Stimulated activated CD8-positive, alpha-beta memory T cell treated with anti-CD3 and anti-CD28 coated beads, Interleukin-7, amount 100 ng/mL, for 48 hours (primary cell): ENCODE data around the gene MYLK2.
A peak's percentile ranks its signal among the peaks of the same experiment; 100 is the strongest.

Experiments used
- DNase-seq, 2 donors: peaks; one replicate each; pipeline ENCODE4 v3.0.0-alpha.2; 2020; ENCODE audit warnings: low read depth in 1 of 2; ENCODE audit errors: extremely low read depth in 1 of 2

Gene MYLK2

DNA sequence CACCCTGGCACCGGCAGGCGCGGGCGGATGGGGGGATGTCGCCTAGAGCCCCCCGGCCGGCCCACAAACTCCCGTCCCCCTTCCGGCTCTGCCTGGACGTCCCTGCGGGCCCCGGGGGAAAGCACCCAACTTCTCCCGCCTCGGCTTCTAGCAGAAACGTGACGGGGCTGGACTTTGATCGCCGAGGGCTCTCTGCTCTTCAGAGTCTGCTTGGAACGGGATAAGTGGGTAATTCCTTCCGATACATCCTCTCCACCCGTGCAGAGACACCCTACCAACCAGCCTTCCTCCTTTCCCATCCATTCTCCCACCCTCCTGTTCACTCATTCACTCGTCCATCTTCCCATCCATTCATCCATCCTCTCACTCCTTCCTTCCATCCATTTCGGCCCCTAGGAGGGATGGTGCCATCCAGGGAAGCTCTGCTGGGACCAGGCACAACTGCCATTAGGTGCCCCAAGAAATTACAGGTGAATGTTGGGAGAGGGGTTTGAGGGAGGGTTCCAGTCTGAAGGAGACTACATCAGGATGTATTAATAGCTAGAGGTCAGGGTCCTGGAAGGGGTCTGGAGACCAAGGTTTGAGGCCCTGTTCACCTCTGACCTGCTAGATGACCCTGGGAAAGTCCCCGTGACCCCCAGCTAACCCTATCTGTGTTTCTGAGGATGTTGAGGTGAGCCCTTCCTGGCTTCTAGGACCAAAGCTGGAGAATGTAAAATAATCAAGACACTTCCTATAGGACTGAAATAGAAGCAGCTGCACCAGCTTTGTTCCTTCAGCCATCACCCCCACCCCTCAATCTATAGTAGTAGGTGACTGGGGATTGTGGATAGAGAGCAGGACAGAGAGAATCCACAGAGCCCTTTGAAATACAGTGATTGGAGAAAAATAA is 51.8 kb downstream of the MYLK2 start:
- DNase-seq: no peak

- no peak for DNase-seq
These were observed 52.4 kb downstream of the MYLK2 start for GRCh38 chr20:31871618-31871954.

GRCh38 chr20:31872406-31872805 is 53.2 kb downstream of the MYLK2 start:
- DNase-seq: no peak

DNA sequence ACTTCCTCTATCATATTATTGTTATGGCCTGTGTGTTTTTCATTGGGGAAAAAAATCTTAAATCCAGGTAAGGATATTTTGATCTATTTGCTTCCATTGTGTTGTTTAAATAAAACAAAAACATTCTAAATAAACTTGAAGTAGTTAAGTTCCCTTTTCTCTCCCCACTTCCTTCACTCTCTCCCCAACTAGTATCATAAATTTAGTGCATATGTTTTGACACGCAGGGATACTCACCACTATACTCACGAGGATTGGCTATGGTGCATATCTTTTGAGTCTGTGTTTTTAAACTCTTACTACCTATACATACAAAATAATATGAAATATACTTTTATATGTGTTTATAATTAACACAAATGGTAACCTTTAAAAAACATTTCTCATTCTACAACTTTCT is 56.5 kb downstream of the MYLK2 start:
- no peak for DNase-seq

- DNase-seq: no peak
These were observed 58.5 kb downstream of the MYLK2 start for GRCh38 chr20:31877684-31878083.

- DNase-seq: peak; percentile 60 to 83
These were observed 60.2 kb downstream of the MYLK2 start for GRCh38 chr20:31879143-31879987.

DNA sequence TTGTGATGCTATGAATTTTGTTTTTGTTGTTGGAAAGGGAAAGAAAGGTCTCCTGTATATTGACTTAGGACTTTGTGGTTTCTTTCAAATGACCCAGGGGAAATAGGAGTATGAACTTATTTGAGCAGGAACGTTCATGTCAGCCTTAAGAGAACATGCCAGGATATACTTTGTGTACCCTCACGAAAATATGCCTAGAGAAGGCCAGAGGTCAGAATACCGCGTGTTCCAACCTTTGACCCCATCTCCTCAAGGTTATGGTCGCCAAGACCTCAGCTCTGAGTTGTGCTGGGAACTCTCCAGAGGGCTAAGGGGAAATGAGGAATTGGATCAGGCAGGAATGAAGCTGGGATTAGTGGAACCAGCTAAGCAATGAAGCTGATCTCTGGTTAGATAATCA is 62.8 kb downstream of the MYLK2 start:
- no peak for DNase-seq

DNA sequence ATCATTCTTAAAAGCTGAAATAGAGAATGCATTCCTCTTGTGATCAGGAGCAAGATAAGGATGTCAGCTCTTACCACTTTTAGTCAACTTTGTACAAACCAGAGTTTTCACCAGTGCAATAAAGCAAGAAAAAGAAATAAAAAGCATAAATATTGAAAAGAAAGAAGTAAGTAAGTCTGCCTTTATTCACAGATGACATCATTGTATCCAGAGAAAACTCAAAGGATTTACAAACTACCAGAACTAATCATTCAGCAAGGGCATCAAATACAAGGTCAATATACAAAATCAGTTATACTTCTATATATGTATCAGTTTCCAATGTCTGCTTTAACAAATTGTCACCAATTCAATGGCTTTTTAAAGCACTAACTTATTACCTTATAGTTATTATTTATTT is 64.7 kb downstream of the MYLK2 start:
- DNase-seq: no peak
